HG03432 (cell line): Measurements from ENCODE around the gene HP1BP3.
"Not testable (repeated sequence)": the region's sequence is repeated elsewhere in the genome, so short reads cannot be mapped to it uniquely, and the experiment has no call there.

Experiments used
- ATAC-seq: cut with Tn5 transposase; IDR thresholded peaks from one replicate; pipeline ENCODE4 v1.9.1; 2021; ENCODE audit warnings: mild to moderate bottlenecking, moderate library complexity; ENCODE audit not compliant: unreplicated experiment

HP1BP3 gene

GRCh38 chr1:20787029-20787839 lies at the start of gene HP1BP3:
Gene HP1BP3 (minus strand): TSS chr1:20787307. CDS start chr1:20780440, 6,867 bp downstream.
- peak; percentile 66 for ATAC-seq

- ATAC-seq: no peak
These were observed 49.1 kb upstream of the HP1BP3 start for GRCh38 chr1:20836230-20836629.

- no peak for ATAC-seq
These were observed 47.7 kb upstream of the HP1BP3 start for GRCh38 chr1:20834780-20835179.

GRCh38 chr1:20834192-20834591 lies 47.1 kb upstream of the HP1BP3 start:
- ATAC-seq: no peak

- ATAC-seq: no peak
These were observed 43.3 kb upstream of the HP1BP3 start for GRCh38 chr1:20830378-20830777.

GRCh38 chr1:20829946-20830345 lies 42.8 kb upstream of the HP1BP3 start:
- ATAC-seq: no peak

- no peak for ATAC-seq
These were observed 42.4 kb upstream of the HP1BP3 start for GRCh38 chr1:20829531-20829930.

- no peak for ATAC-seq
These were observed 36.7 kb upstream of the HP1BP3 start for GRCh38 chr1:20823845-20824244.

- ATAC-seq: no peak
These were observed 34.4 kb upstream of the HP1BP3 start for GRCh38 chr1:20821466-20821865.

GRCh38 chr1:20819818-20820217 lies 32.7 kb upstream of the HP1BP3 start:
- no peak for ATAC-seq

- no peak for ATAC-seq
These were observed 27.4 kb upstream of the HP1BP3 start for GRCh38 chr1:20814534-20814871.

GRCh38 chr1:20811916-20812315 lies 24.8 kb upstream of the HP1BP3 start:
- ATAC-seq: no peak

GRCh38 chr1:20793236-20793635 lies 6.1 kb upstream of the HP1BP3 start:
- no peak for ATAC-seq

GRCh38 chr1:20792196-20792595 lies 5.1 kb upstream of the HP1BP3 start:
- ATAC-seq: no peak

GRCh38 chr1:20790785-20791184 lies 3.7 kb upstream of the HP1BP3 start:
- ATAC-seq: no peak

- not testable (repeated sequence) for ATAC-seq
These were observed 2.5 kb upstream of the HP1BP3 start for GRCh38 chr1:20789598-20789997.

- no peak for ATAC-seq
These were observed 1.0 kb upstream of the HP1BP3 start for GRCh38 chr1:20787840-20788795.

- peak; percentile 78 for ATAC-seq
These were observed 666 bp downstream of the HP1BP3 start for GRCh38 chr1:20786253-20787028.

- peak; percentile 5 for ATAC-seq
These were observed 1.2 kb downstream of the HP1BP3 start for GRCh38 chr1:20785907-20786252.

- no peak for ATAC-seq
These were observed 11.4 kb downstream of the HP1BP3 start for GRCh38 chr1:20775700-20776099.

GRCh38 chr1:20771780-20772179 lies 15.3 kb downstream of the HP1BP3 start:
- ATAC-seq: no peak
